Keratinocyte (primary cell): ENCODE data around the gene EEF1AKMT1. TPM values are rescaled to one million over a fixed set of nuclear protein-coding genes. Genes with fewer than 3 reads are reported as not detected.

Experiments
- DNase-seq: peaks from one replicate; pipeline ENCODE4 v3.0.0-alpha.2; 2011; ENCODE audit warnings: low read depth, missing footprints, low spot score
- FAIRE-seq: peaks from 2 replicates; lab custom pipeline; 2011; peaks lifted over from hg19 to GRCh38; lab: Jason Lieb, UNC
- H2AFZ ChIP-seq: 2 replicates; pipeline ENCODE4 v1.6.0; 2012; ENCODE audit warnings: low read length, control low read depth, inconsistent platforms; ENCODE audit not compliant: control insufficient read depth
- H3K27ac ChIP-seq: 2 replicates; pipeline ENCODE4 v1.5.1; 2011; ENCODE audit warnings: low read length; ENCODE audit not compliant: control insufficient read depth, insufficient read depth
- H3K27me3 ChIP-seq: 3 replicates; pipeline ENCODE4 v1.6.0; 2011; ENCODE audit warnings: low read length; ENCODE audit not compliant: control insufficient read depth, insufficient read depth; ENCODE audit errors: extremely low read depth
- H3K36me3 ChIP-seq, 2 experiments: 2 replicates in 1 of 2; 3 replicates in 1 of 2; pipeline ENCODE4 v1.5.1; 2011; ENCODE audit warnings: low read length in 2 of 2, mild to moderate bottlenecking in 1 of 2; ENCODE audit not compliant: control insufficient read depth in 2 of 2, insufficient read depth in 2 of 2; ENCODE audit errors: extremely low read depth in 1 of 2
- H3K4me1 ChIP-seq: 3 replicates; pipeline ENCODE4 v1.5.1; 2011; ENCODE audit warnings: low read length; ENCODE audit not compliant: control insufficient read depth, insufficient read depth; ENCODE audit errors: extremely low read depth
- H3K4me2 ChIP-seq: 3 replicates; pipeline ENCODE4 v1.6.0; 2011; ENCODE audit warnings: low read depth, low read length; ENCODE audit not compliant: control insufficient read depth, insufficient read depth; ENCODE audit errors: extremely low read depth
- H3K4me3 ChIP-seq, 3 experiments: fragments of 200-600 bp in 1 of 3; sonication (generic) in 1 of 3; 2 replicates in 2 of 3; 3 replicates in 1 of 3; pipeline ENCODE4 v1.5.1; 2011 to 2016; ENCODE audit warnings: low read length in 3 of 3, mild to moderate bottlenecking in 3 of 3, control low read depth in 2 of 3, inconsistent platforms in 1 of 3, low read depth in 1 of 3, mixed read lengths in 1 of 3, mixed run types in 1 of 3, moderate library complexity in 1 of 3; ENCODE audit not compliant: control insufficient read depth in 2 of 3, insufficient read depth in 2 of 3; ENCODE audit errors: extremely low read depth in 1 of 3
- H3K79me2 ChIP-seq: 2 replicates; pipeline ENCODE4 v1.6.0; 2012; ENCODE audit warnings: low read length; ENCODE audit not compliant: control insufficient read depth, insufficient read depth
- H3K9ac ChIP-seq: 3 replicates; pipeline ENCODE4 v1.6.0; 2011; ENCODE audit warnings: low read length; ENCODE audit not compliant: control insufficient read depth, insufficient read depth; ENCODE audit errors: extremely low read depth
- H3K9me1 ChIP-seq: 3 replicates; pipeline ENCODE4 v1.6.0; 2011; ENCODE audit warnings: low read length; ENCODE audit not compliant: control insufficient read depth, insufficient read depth; ENCODE audit errors: extremely low read depth
- H3K9me3 ChIP-seq: 2 replicates; pipeline ENCODE4 v1.5.1; 2012; ENCODE audit warnings: low read depth, low read length; ENCODE audit not compliant: control insufficient read depth
- H4K20me1 ChIP-seq: 3 replicates; pipeline ENCODE4 v1.6.0; 2011; ENCODE audit warnings: low read length; ENCODE audit not compliant: control insufficient read depth, insufficient read depth; ENCODE audit errors: extremely low read depth
- EZH2 ChIP-seq: IDR thresholded peaks from one replicate; pipeline ENCODE4 v1.6.1; 2012; ENCODE audit warnings: inconsistent platforms, mild to moderate bottlenecking, low read length, moderate library complexity
- dilution Hi-C: fragments of 300-500 bp; cut with MboI; formaldehyde crosslinking; loops from one replicate; pipeline ENCODE4 v1.7.0; 2020; ENCODE audit warnings: low sequenced_read_pairs; ENCODE audit not compliant: extremely low pct_ligation_motif_present
- polyA minus RNA-seq, 3 experiments: library from RNA; depleted of rRNA, polyadenylated mRNA; stranded (reverse); fragments of >200 nt; gene quantifications; 1 replicate in 1 of 3; 2 replicates in 1 of 3; 3 replicates in 1 of 3; pipeline ENCODE4 v1.2.3, GENCODE V29; 2011
- polyA plus RNA-seq, 5 experiments: library from polyadenylated mRNA; depleted of rRNA in 3 of 5; stranded (reverse) in 3 of 5; stranded (forward) in 1 of 5; unstranded in 1 of 5; fragments of >200 nt; gene quantifications; 1 replicate in 1 of 5; 2 replicates in 3 of 5; 3 replicates in 1 of 5; pipeline versions ENCODE4 v1.2.1 to v1.2.3, GENCODE V29; 2011 to 2012; ENCODE audit warnings: missing spikeins in 2 of 5, low read depth in 1 of 5, low replicate concordance in 1 of 5
- TF ChIP-seq, protein P1 (sequence below), 3 experiments: IDR thresholded peaks in 1 of 3; conservative IDR thresholded peaks in 1 of 3; optimal IDR thresholded peaks in 1 of 3; 2 replicates in 2 of 3; 3 replicates in 1 of 3; pipeline versions ENCODE3 to v1.5.1; 2011; ENCODE audit warnings: low read length in 3 of 3, mild to moderate bottlenecking in 3 of 3, moderate library complexity in 2 of 3, control low read depth in 1 of 3, inconsistent platforms in 1 of 3; ENCODE audit not compliant: insufficient read depth in 2 of 3; ENCODE audit errors: extremely low read depth in 1 of 3

The EEF1AKMT1 gene, protein sequence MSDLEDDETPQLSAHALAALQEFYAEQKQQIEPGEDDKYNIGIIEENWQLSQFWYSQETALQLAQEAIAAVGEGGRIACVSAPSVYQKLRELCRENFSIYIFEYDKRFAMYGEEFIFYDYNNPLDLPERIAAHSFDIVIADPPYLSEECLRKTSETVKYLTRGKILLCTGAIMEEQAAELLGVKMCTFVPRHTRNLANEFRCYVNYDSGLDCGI
- polyA plus RNA-seq (9.2 to 11.5 TPM (median 10.1 TPM) in 3 replicates), polyA minus RNA-seq (3.8 to 5.5 TPM in 2 of 3 replicates, not detected in the other)
- polyA plus RNA-seq (2011; ENCODE audit: low read depth): 8.0 TPM
- polyA plus RNA-seq (2011; cell fraction: cytosol; rRNA removed): 11.2 and 14.8 TPM in 2 replicates
- 5.6 and 7.9 TPM in 2 replicates for polyA plus RNA-seq (2011; cell fraction: nucleus; rRNA removed)
- polyA plus RNA-seq (2012; ENCODE audit: low replicate concordance): 9.4 and 11.4 TPM in 2 replicates
- 11.5 TPM for polyA minus RNA-seq (2011; cell fraction: cytosol; rRNA and poly(A)+ RNA removed)
- polyA minus RNA-seq (2011; cell fraction: nucleus; rRNA and poly(A)+ RNA removed): 0.74 and 7.4 TPM in 2 replicates

DNA sequence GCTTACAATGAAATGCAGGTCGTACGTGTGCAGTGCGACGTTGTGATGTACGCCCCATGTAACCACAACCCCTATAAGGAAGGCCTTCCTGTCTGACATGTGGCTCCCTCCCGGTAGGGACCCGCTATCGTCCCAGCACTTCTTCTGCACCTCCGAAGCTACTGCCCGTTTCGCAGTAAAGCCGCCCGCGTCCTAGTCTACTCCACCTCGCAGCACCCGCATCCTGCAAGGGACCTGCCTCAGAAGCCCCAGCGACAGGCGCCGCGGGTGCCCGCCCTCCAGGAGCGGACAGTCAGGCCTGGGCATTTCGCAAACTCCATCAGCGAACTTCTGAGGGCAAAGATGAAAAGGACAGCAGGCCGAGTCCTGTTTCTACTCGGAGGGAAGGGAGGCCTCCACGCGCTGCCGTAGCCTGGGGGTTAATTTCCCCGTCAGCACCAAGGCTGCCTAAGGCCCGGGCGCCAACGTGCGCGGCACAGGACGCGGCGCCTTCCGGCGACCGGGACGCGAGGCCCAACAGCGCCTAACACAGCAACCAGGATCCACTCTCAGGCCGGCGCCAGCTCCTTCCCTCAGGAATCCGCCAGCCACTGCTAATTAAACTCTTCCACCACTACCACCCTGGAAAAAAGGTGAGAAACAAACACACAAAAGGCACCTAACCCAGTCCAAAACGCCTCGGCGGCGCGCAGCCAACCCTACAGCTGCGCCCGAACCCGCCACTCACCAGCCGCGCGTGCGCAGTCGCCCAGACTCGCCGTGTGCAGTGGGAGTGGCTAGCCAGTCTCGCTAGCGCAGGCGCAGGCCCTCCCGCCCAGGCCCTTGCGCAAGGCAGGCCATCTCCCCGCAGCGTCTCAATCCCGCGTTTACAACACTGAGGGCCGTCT is at the start of gene EEF1AKMT1:
TSS of gene EEF1AKMT1 (minus strand) at position 768 of the 887 bp plus-strand sequence. CDS start 16,363 bp downstream, outside the sequence.
- Histone ChIP-seq H3K4me2 (peak within 1 kb of the TSS; percentile 99), H3K36me3 (no peaks in the 10 kb centered on the region), H3K79me2 (peaks cover 12% of the 10 kb centered on the region), H3K4me1 (peaks cover 9% of the 10 kb centered on the region), H2AFZ (peak within 1 kb of the TSS; percentile 96), H4K20me1 (no peaks in the 10 kb centered on the region), H3K9me3 (no peaks in the 10 kb centered on the region), H3K27ac (peak within 1 kb of the TSS; percentile 91), H3K9me1 (no peaks in the 10 kb centered on the region), H3K27me3 (no peaks in the 10 kb centered on the region), H3K4me3 (peak within 1 kb of the TSS; percentile 52 to 87 (median 82)), H3K9ac (peak within 1 kb of the TSS; percentile 94)
- DNase-seq (peak; percentile 59), FAIRE-seq (no peak)
- dilution Hi-C loops: no loop called here
- TF ChIP-seq EZH2: no peak
- TF ChIP-seq, protein P1, sequence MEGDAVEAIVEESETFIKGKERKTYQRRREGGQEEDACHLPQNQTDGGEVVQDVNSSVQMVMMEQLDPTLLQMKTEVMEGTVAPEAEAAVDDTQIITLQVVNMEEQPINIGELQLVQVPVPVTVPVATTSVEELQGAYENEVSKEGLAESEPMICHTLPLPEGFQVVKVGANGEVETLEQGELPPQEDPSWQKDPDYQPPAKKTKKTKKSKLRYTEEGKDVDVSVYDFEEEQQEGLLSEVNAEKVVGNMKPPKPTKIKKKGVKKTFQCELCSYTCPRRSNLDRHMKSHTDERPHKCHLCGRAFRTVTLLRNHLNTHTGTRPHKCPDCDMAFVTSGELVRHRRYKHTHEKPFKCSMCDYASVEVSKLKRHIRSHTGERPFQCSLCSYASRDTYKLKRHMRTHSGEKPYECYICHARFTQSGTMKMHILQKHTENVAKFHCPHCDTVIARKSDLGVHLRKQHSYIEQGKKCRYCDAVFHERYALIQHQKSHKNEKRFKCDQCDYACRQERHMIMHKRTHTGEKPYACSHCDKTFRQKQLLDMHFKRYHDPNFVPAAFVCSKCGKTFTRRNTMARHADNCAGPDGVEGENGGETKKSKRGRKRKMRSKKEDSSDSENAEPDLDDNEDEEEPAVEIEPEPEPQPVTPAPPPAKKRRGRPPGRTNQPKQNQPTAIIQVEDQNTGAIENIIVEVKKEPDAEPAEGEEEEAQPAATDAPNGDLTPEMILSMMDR (optimal IDR thresholded peaks at IDR 0.05 in 1 of 3, IDR thresholded peaks at IDR 0.05 in 1 of 3, conservative IDR thresholded peaks at IDR 0.05 in 1 of 3; ENCODE audit: extremely low read depth in 1 of 3, insufficient read depth in 2 of 3, low read length in 3 of 3): no peak

DNA sequence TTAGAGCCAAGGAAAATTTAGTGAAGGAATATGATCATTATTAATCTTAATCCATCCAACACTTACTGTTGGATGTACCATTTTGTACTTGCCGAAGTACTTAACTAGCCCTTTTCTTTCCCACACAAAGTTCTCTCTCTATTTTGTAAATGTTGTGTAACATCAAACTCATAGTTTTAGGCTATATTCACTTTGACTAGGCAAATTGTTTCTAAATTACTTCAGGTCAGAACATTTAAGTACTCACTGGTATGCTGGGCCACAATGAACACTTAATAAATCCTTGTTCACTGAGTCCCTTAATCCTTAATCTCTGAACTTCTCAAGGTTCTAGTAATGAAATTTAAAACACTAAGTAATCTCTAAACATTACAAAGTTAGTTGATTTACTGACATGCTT is 49.3 kb upstream of the EEF1AKMT1 start:
- Histone ChIP-seq H3K9me3 (no peaks in the 10 kb centered on the region), H3K9ac (no peak overlapping the region)
- no peak for DNase-seq

More for the DNA sequence above, 49.3 kb upstream of the EEF1AKMT1 start:
- no peak for FAIRE-seq
- Histone ChIP-seq H2AFZ (no peak overlapping the region), H3K4me1 (no peaks in the 10 kb centered on the region), H3K79me2 (no peaks in the 10 kb centered on the region), H3K27ac (no peak overlapping the region), H3K4me2 (no peak overlapping the region), H3K9me1 (no peaks in the 10 kb centered on the region), H4K20me1 (no peaks in the 10 kb centered on the region), H3K27me3 (no peaks in the 10 kb centered on the region), H3K36me3 (peaks cover 4 to 5% of the 10 kb centered on the region in 2 experiments), H3K4me3 (no peak overlapping the region)
- dilution Hi-C loops: no loop called here
- TF ChIP-seq, protein P1 (optimal IDR thresholded peaks at IDR 0.05 in 1 of 3, IDR thresholded peaks at IDR 0.05 in 1 of 3, conservative IDR thresholded peaks at IDR 0.05 in 1 of 3; ENCODE audit: extremely low read depth in 1 of 3, insufficient read depth in 2 of 3, low read length in 3 of 3): no peak
- no peak for TF ChIP-seq EZH2
